Cardiac fibroblast (primary cell): ENCODE results near the gene PFKL.

Source experiments
- DNase-seq, 2 donors: peaks; one replicate each; pipeline versions ENCODE4 v3.0.0 to v3.0.0-alpha.2; 2010; ENCODE audit warnings: low read depth in 2 of 2
- H3K4me3 ChIP-seq, 2 donors: replicated peaks in 1 of 2; 1 replicate in 1 of 2; 2 replicates in 1 of 2; pipeline ENCODE4 v1.5.1; 2011; ENCODE audit warnings: low read depth in 2 of 2, low read length in 2 of 2, mild to moderate bottlenecking in 2 of 2, moderate library complexity in 1 of 2
- TF ChIP-seq, protein P1 (sequence below): IDR thresholded peaks from one replicate; pipeline ENCODE4 v1.5.1; 2011; ENCODE audit warnings: low read depth, mild to moderate bottlenecking, low read length, inconsistent platforms

Gene PFKL

DNA sequence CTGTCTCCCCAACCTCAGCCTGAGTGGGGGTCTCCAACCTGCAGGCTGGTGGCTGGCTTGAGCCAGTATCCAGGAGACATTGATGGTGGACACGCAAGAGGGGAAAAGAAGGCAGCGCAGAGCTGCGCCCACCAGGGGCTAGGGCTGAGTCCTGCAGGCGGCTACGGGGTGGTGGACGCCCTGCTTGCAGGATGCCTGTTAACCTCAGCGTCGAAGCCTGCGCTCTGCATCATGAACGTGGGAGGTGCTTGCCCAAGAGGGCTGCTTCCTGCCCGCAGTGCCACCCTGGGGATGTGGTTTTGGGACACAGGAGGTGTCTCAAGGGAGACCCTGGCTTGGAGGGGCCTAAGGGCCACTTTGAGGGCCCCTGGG lies 27.7 kb downstream of the PFKL start:
- no peak for DNase-seq
- TF ChIP-seq, protein P1, sequence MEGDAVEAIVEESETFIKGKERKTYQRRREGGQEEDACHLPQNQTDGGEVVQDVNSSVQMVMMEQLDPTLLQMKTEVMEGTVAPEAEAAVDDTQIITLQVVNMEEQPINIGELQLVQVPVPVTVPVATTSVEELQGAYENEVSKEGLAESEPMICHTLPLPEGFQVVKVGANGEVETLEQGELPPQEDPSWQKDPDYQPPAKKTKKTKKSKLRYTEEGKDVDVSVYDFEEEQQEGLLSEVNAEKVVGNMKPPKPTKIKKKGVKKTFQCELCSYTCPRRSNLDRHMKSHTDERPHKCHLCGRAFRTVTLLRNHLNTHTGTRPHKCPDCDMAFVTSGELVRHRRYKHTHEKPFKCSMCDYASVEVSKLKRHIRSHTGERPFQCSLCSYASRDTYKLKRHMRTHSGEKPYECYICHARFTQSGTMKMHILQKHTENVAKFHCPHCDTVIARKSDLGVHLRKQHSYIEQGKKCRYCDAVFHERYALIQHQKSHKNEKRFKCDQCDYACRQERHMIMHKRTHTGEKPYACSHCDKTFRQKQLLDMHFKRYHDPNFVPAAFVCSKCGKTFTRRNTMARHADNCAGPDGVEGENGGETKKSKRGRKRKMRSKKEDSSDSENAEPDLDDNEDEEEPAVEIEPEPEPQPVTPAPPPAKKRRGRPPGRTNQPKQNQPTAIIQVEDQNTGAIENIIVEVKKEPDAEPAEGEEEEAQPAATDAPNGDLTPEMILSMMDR, result no peak
- H3K4me3 ChIP-seq, result no peak overlapping the region

DNA sequence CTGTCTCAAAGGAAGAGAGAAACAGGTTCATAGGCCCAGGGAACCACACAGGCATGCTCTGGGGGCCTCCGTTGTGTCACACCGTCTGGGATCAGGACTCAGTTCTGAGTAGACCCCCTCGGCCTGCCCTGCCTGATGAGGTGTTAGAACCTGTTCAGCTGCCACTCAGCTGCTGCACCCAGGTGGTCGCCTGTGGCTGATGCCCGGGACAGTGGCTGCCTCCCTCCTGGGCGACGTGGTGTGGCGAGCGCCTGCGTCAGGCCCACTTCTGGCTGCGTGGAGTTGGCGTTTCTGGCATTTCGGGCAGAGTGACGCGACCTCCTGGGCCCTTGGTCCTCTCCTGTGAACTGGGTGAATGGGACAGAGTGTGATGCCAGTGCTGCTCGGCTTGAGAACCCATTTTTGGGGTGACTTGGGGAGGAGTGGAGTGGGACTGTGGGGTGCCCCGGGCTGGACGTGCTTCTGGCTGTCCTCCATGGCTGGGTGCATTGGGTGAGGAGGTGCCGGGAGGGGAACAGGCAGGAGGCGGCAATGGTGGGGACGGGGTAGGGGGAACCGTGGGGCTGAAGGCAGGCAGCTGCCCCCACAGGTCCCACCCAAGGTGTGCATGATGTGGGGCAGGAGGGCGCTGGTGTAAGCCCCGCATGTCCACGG lies 28.5 kb downstream of the PFKL start:
- TF ChIP-seq, protein P1, result no peak
- no peak overlapping the region for H3K4me3 ChIP-seq
- no peak for DNase-seq

DNA sequence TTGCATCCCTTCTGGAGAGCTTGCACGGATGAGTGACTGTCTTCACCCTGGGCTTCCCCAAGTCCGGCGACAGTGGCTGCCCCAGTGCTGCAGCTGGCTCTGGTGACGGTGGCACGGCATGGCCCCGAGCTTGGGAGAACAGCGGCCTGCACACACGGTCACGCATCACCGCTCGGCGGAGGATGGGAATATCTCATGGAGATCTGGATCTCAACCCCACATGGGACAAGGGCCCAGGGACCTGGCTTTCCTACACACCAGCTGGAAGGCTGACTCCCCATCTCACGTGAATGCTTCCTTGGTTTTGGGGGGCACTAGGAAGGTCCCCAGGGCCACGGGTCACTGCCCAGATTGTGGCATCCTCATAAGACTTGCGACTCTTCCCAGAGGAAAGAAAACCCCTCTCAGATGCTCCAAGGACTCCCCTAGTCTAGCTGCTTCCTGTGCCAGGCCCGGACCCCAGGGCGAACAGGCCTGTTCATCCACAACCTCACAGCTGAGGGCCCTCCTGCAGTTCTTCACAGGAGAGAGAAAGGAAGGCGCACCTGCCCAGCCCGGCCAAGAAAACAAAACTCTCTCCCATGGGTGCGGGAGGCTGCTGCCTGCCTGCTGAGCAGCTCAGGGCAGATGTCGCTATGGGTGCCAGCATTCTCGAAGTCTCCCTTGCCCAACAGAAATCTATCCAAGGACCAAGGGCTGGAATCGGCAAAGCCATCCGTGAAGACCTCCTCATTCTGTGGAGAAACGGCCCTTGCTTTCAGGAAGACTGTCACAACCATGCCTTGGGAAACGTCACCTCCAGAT lies 29.4 kb downstream of the PFKL start:
- TF ChIP-seq, protein P1, result no peak
- no peak for DNase-seq
- H3K4me3 ChIP-seq, result no peak overlapping the region

DNA sequence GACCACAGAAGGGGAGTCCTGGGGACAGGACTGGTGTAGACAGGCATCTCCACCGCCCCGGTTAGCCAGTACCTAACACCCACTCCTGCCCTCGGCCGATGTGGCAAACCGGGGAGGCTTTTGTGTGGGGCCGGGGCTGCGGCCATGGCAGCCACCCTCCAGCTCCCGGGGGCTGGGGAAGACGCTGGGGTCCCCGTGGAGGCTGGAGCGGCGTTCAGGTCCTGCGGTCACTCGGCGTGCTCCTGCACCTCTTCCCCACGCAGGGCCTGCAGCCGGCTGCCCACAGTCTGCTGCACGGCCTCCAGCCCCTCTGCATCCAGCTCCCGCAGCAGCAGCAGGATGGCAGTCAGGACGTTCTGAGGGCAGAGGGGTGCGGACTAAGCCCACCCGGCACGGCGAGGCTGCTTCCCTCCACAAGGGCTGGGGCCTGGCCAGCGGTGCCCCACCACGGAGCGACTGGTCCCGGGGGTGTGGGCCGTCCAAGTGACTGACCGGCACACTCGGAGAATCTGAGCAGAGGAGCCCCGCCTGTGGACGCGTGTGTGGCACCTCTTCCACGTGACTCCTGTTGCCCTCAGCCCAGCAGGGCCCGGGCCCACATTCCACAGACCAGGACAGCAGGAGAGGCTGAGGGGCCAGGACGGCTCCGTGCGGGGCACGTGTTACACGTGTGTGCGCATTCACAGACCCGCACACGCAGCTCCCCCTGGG lies 30.3 kb downstream of the PFKL start:
- no peak for DNase-seq
- TF ChIP-seq, protein P1, result no peak
- H3K4me3 ChIP-seq, result no peak overlapping the region

DNA sequence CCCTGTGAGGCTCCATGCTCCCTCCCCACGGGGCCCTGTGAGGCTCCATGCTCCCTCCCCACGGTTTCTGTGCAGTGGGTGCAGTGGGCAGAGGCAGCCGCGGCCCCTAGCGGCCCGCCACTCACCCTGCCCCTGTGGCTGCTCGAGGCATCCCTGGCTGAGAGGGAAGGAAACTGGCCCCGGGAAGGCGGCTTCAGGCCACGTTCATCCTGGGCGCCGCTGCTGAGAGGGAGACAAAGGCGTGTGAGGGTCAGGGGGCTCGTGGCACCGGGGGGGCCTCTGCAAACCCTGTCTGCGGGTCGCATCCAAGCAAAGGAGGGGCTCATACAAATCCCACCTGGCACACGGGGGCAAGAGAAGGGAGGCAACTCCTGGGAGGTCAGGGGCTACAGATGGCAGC lies 30.8 kb downstream of the PFKL start:
- no peak overlapping the region for H3K4me3 ChIP-seq
- TF ChIP-seq, protein P1, result no peak
- no peak for DNase-seq

DNA sequence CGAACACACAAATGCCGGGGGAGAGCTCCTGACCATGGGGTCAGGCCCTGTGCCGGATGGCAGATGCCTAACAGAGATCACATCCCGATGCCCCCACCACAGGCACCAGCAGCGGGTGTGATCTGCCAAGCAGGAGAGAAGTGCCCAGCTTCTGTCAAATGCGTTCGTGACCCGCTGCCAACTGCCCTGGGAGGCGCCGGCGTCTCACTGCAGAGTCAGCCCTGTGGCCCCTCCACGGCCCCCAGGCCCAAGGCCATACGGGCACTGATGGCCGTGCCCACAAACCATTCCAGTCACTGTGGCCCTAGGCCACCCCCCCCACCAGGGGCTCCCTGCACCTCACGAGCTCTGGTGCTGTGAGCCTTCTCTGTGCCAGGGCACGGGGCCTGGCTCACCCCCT lies 31.4 kb downstream of the PFKL start:
- DNase-seq, result no peak
- H3K4me3 ChIP-seq, result no peak overlapping the region
- TF ChIP-seq, protein P1, result no peak
